ENCODE measurements around the gene ENO2.

DNA sequence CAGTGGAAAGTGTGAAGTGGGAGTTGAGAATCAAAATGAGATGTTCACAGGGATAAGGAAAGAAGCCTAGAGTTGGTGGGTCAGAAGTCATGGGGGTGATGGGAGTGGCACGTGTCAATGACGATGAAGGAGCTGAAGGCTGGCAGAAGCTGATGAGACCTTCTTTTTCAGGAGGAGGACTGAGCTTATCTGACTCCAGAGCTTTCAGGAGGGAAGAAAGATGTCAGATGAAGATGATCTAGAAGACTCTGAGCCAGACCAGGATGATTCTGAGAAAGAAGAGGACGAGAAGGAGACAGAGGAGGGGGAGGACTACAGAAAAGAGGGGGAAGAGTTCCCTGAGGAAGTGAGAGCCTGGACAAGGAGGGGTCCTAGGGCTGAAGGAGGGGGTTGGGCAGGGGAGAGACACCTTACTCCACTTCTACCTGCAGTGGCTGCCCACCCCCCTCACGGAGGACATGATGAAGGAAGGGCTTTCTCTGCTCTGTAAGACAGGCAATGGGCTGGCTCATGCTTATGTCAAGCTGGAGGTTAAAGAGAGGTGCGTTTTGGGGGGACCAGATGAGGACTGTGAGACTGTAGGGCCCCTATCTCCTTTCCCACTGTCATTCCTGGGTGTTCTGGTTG is 8.9 kb upstream of the ENO2 start:
- TF ChIP-seq, protein P1, sequence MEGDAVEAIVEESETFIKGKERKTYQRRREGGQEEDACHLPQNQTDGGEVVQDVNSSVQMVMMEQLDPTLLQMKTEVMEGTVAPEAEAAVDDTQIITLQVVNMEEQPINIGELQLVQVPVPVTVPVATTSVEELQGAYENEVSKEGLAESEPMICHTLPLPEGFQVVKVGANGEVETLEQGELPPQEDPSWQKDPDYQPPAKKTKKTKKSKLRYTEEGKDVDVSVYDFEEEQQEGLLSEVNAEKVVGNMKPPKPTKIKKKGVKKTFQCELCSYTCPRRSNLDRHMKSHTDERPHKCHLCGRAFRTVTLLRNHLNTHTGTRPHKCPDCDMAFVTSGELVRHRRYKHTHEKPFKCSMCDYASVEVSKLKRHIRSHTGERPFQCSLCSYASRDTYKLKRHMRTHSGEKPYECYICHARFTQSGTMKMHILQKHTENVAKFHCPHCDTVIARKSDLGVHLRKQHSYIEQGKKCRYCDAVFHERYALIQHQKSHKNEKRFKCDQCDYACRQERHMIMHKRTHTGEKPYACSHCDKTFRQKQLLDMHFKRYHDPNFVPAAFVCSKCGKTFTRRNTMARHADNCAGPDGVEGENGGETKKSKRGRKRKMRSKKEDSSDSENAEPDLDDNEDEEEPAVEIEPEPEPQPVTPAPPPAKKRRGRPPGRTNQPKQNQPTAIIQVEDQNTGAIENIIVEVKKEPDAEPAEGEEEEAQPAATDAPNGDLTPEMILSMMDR (IDR thresholded peaks at IDR 0.05): no peak
- no peak for TF ChIP-seq POLR2AphosphoS5 (IDR thresholded peaks at IDR 0.05; ENCODE audit: low read depth, low read length)
